Fibroblast of lung (primary cell): ENCODE data around the gene TRIM8.

Experiments
- EZH2 ChIP-seq: IDR thresholded peaks from 2 replicates; pipeline ENCODE4 v1.5.1; 2012; ENCODE audit warnings: low read length, control low read depth, mild to moderate bottlenecking; ENCODE audit errors: missing control alignments
- TF ChIP-seq, protein P1 (sequence below), 2 donors: IDR thresholded peaks in 1 of 2; conservative IDR thresholded peaks in 1 of 2; 1 replicate in 1 of 2; 2 replicates in 1 of 2; pipeline ENCODE4 v1.5.1; 2011 to 2012; ENCODE audit warnings: low read length in 2 of 2, control low read depth in 1 of 2, inconsistent platforms in 1 of 2, low read depth in 1 of 2, mild to moderate bottlenecking in 1 of 2

DNA sequence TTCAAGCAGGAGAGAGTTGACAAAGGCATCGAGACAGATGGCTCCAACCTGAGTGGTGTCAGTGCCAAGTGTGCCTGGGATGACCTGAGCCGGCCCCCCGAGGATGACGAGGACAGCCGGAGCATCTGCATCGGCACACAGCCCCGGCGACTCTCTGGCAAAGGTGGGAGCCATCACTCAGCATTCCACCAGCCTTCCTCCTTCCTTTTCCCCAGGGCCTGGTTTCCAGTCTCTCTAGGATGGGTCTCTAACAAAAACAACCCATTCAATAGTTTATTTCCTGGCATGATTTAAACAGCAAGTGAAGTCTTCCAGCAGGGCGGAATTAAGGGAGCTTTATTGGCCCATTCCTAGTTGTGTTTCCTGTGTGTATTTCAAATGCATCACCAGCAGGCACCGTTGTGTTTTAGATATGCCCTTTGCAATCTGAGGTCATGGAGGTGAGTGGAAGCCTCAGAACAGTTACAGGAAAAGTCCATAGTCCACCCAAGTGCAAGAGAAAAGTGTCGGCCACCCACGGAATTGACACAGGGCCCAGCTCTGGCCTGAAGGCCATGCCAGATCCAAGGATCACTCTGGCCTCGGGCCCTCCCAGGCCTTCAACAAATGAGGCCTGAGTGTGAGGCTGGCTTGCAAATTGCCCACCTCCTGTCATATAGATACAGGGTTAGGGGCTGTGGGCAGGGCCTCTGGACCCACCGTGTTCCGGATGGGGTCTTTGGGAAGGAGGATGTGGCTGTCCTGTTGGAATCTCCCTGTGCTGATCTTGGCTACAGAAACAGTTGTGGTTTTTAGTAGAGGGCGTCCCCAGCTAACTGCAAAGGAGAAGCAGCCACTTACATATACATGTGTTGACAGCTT lies 46.9 kb upstream of the TRIM8 start:
- TF ChIP-seq, protein P1, sequence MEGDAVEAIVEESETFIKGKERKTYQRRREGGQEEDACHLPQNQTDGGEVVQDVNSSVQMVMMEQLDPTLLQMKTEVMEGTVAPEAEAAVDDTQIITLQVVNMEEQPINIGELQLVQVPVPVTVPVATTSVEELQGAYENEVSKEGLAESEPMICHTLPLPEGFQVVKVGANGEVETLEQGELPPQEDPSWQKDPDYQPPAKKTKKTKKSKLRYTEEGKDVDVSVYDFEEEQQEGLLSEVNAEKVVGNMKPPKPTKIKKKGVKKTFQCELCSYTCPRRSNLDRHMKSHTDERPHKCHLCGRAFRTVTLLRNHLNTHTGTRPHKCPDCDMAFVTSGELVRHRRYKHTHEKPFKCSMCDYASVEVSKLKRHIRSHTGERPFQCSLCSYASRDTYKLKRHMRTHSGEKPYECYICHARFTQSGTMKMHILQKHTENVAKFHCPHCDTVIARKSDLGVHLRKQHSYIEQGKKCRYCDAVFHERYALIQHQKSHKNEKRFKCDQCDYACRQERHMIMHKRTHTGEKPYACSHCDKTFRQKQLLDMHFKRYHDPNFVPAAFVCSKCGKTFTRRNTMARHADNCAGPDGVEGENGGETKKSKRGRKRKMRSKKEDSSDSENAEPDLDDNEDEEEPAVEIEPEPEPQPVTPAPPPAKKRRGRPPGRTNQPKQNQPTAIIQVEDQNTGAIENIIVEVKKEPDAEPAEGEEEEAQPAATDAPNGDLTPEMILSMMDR (conservative IDR thresholded peaks at IDR 0.05 in 1 of 2, IDR thresholded peaks at IDR 0.05 in 1 of 2; ENCODE audit: low read depth in 1 of 2, low read length in 2 of 2): no peak
- no peak for TF ChIP-seq EZH2
